KG1 (cell line): Measurements from ENCODE around the gene SND1.
"Not testable (repeated sequence)": the region's sequence is repeated elsewhere in the genome, so short reads cannot be mapped to it uniquely, and the experiment has no call there.

ENCODE experiments used
- DNase-seq: peaks from one replicate; lab custom pipeline; 2025; lab: John Stamatoyannopoulos, UW

Gene SND1

GRCh38 chr7:127832592-127832991 lies 180.6 kb downstream of the SND1 start:
- no peak for DNase-seq

- DNase-seq, result no peak
Measured at GRCh38 chr7:127833641-127834040, 181.6 kb downstream of the SND1 start.

- no peak for DNase-seq
Measured at GRCh38 chr7:127835679-127836078, 183.7 kb downstream of the SND1 start.

- DNase-seq, result not testable (repeated sequence)
Measured at GRCh38 chr7:127837816-127838410, 185.9 kb downstream of the SND1 start.

- DNase-seq, result no peak
Measured at GRCh38 chr7:127838816-127839415, 186.9 kb downstream of the SND1 start.

- no peak for DNase-seq
Measured at GRCh38 chr7:127840226-127840951, 188.4 kb downstream of the SND1 start.

GRCh38 chr7:127844165-127844564 lies 192.2 kb downstream of the SND1 start:
- DNase-seq, result no peak

- DNase-seq, result no peak
Measured at GRCh38 chr7:127844707-127845331, 192.8 kb downstream of the SND1 start.

- no peak for DNase-seq
Measured at GRCh38 chr7:127845522-127846214, 193.7 kb downstream of the SND1 start.

GRCh38 chr7:127847641-127848040 lies 195.6 kb downstream of the SND1 start:
- DNase-seq, result no peak

- DNase-seq, result no peak
Measured at GRCh38 chr7:127848241-127848640, 196.2 kb downstream of the SND1 start.

GRCh38 chr7:127850195-127850594 lies 198.2 kb downstream of the SND1 start:
- DNase-seq, result no peak

GRCh38 chr7:127854383-127854782 lies 202.4 kb downstream of the SND1 start:
- DNase-seq, result no peak

GRCh38 chr7:127857464-127857841 lies 205.5 kb downstream of the SND1 start:
- no peak for DNase-seq

GRCh38 chr7:127858091-127858914 lies 206.3 kb downstream of the SND1 start:
- no peak for DNase-seq

GRCh38 chr7:127858915-127859189 lies 206.9 kb downstream of the SND1 start:
- DNase-seq, result no peak

- no peak for DNase-seq
Measured at GRCh38 chr7:127859330-127859729, 207.3 kb downstream of the SND1 start.

GRCh38 chr7:127862525-127862924 lies 210.5 kb downstream of the SND1 start:
- no peak for DNase-seq

GRCh38 chr7:127863082-127863481 lies 211.1 kb downstream of the SND1 start:
- no peak for DNase-seq

GRCh38 chr7:127865466-127865865 lies 213.5 kb downstream of the SND1 start:
- DNase-seq, result no peak

- no peak for DNase-seq
Measured at GRCh38 chr7:127870231-127870907, 218.4 kb downstream of the SND1 start.
